SK-N-SH (cell line): ENCODE results near the gene FRMD1. TPM values are rescaled to one million over a fixed set of nuclear protein-coding genes. Genes with fewer than 3 reads are reported as not detected.

Source experiments
- CTCF ChIA-PET: fragments of 300-600, 350-600 bp; formaldehyde crosslinking; extraction: SDS; loops from one replicate; lab custom pipeline; 2021; lab: Yijun Ruan, JAX
- POLR2A ChIA-PET: fragments of 350-600 bp; sonication (Branson Sonifier 250); formaldehyde crosslinking; extraction: SDS; loops from one replicate; lab custom pipeline; 2020; ENCODE audit warnings: antibody characterized with exemption, inconsistent platforms; lab: Yijun Ruan, JAX
- DNase-seq: peaks from one replicate; pipeline ENCODE4 v3.0.0; 2012
- H2AFZ ChIP-seq: fragments of 200-600 bp; sonication (generic); 2 replicates; pipeline ENCODE4 v1.8.1; 2016; ENCODE audit warnings: antibody characterized with exemption, mild to moderate bottlenecking, low read depth
- H3F3A ChIP-seq: fragments of 200-600 bp; sonication (generic); replicated peaks from 2 replicates; pipeline ENCODE3; 2016; ENCODE audit warnings: antibody characterized with exemption, mild to moderate bottlenecking; ENCODE audit not compliant: insufficient read depth
- H3K27ac ChIP-seq, 2 experiments: fragments of 200-500 bp in 1 of 2; fragments of 200-600 bp in 1 of 2; sonication (Bioruptor generic) in 1 of 2; sonication (generic), shearing (Covaris generic) in 1 of 2; 2 replicates each; pipeline versions ENCODE4 v1.5.1 to v1.6.1; 2014 to 2016; ENCODE audit warnings: low read depth in 2 of 2, inconsistent platforms in 1 of 2, low read length in 1 of 2, mild to moderate bottlenecking in 1 of 2, mixed read lengths in 1 of 2
- H3K27me3 ChIP-seq: fragments of 200-600 bp; sonication (generic), shearing (Covaris generic); 2 replicates; pipeline ENCODE4 v1.6.1; 2016; ENCODE audit warnings: mixed run types; ENCODE audit not compliant: insufficient read depth
- H3K36me3 ChIP-seq, 2 experiments: fragments of 200-500 bp in 1 of 2; fragments of 200-600 bp in 1 of 2; sonication (Bioruptor generic) in 1 of 2; sonication (generic) in 1 of 2; replicated peaks in 1 of 2; 2 replicates each; pipeline versions ENCODE3 to v1.5.1; 2014 to 2016; ENCODE audit warnings: low read length in 1 of 2, mild to moderate bottlenecking in 1 of 2; ENCODE audit not compliant: insufficient read depth in 2 of 2, control insufficient read depth in 1 of 2
- H3K4me1 ChIP-seq, 2 experiments: fragments of 200-500 bp in 1 of 2; fragments of 200-600 bp in 1 of 2; sonication (Bioruptor generic) in 1 of 2; sonication (generic), shearing (Covaris generic) in 1 of 2; 2 replicates each; pipeline versions ENCODE4 v1.5.1 to v1.6.1; 2014 to 2016; ENCODE audit warnings: low read depth in 1 of 2, low read length in 1 of 2, mixed run types in 1 of 2; ENCODE audit not compliant: insufficient read depth in 2 of 2, control insufficient read depth in 1 of 2
- H3K4me2 ChIP-seq: fragments of 200-600 bp; sonication (generic), shearing (Covaris generic); 2 replicates; pipeline ENCODE4 v1.6.1; 2017; ENCODE audit warnings: mixed run types
- H3K4me3 ChIP-seq, 2 experiments: fragments of 200-500 bp in 1 of 2; fragments of 200-600 bp in 1 of 2; sonication (Bioruptor generic) in 1 of 2; sonication (generic), shearing (Covaris generic) in 1 of 2; 2 replicates each; pipeline versions ENCODE4 v1.5.1 to v1.8.1; 2014 to 2016; ENCODE audit warnings: low read depth in 2 of 2, inconsistent platforms in 1 of 2, low read length in 1 of 2, mild to moderate bottlenecking in 1 of 2, mixed read lengths in 1 of 2, moderate library complexity in 1 of 2
- H3K79me2 ChIP-seq: fragments of 200-600 bp; sonication (generic); 2 replicates; pipeline ENCODE4 v1.8.1; 2017; ENCODE audit warnings: mild to moderate bottlenecking; ENCODE audit not compliant: insufficient read depth
- H3K9ac ChIP-seq: fragments of 200-600 bp; sonication (generic); 2 replicates; pipeline ENCODE4 v1.6.1; 2017; ENCODE audit warnings: mixed run types
- H3K9me2 ChIP-seq: fragments of 200-600 bp; sonication (generic); 2 replicates; pipeline ENCODE4 v1.6.1; 2017; ENCODE audit warnings: mixed run types
- H3K9me3 ChIP-seq: fragments of 200-600 bp; sonication (generic); 2 replicates; pipeline ENCODE4 v1.6.1; 2017; ENCODE audit warnings: mixed run types, mild to moderate bottlenecking, moderate library complexity
- H4K20me1 ChIP-seq: fragments of 200-600 bp; sonication (generic); 2 replicates; pipeline ENCODE4 v1.6.1; 2017; ENCODE audit warnings: mild to moderate bottlenecking, mixed run types; ENCODE audit not compliant: insufficient read depth
- CHD2 ChIP-seq: fragments of 150-350 bp; IDR thresholded peaks from 2 replicates; pipeline ENCODE4 v1.6.1; 2018; ENCODE audit warnings: low read length; ENCODE audit not compliant: partially characterized antibody
- CTCF ChIP-seq: fragments of 200-600 bp; sonication (generic); IDR thresholded peaks from 2 replicates; pipeline ENCODE4 v1.6.1; 2017; ENCODE audit warnings: antibody characterized with exemption, mild to moderate bottlenecking, moderate library complexity
- ELF1 ChIP-seq: IDR thresholded peaks from 2 replicates; pipeline ENCODE4 v1.4.0; 2012
- EP300 ChIP-seq, 2 experiments: IDR thresholded peaks; 2 replicates each; pipeline versions ENCODE4 v1.4.0 to v1.6.1; 2012; ENCODE audit warnings: borderline replicate concordance in 1 of 2, low read depth in 1 of 2, low read length in 1 of 2
- FOSL2 ChIP-seq: IDR thresholded peaks from 2 replicates; pipeline ENCODE4 v1.4.0; 2012; ENCODE audit warnings: low read depth, mild to moderate bottlenecking, moderate library complexity, borderline replicate concordance
- FOXJ3 ChIP-seq: sonication (generic); formaldehyde crosslinking; IDR thresholded peaks from 2 replicates; pipeline ENCODE4 v1.5.1; 2020; ENCODE audit warnings: mild to moderate bottlenecking, missing genetic modification reagents
- MXI1 ChIP-seq: IDR thresholded peaks from 2 replicates; pipeline ENCODE4 v1.6.1; 2012; ENCODE audit warnings: mild to moderate bottlenecking, low read depth, low read length, improper control_type of control experiment
- NFIC ChIP-seq: IDR thresholded peaks from 2 replicates; pipeline ENCODE4 v1.4.0; 2012; ENCODE audit warnings: borderline replicate concordance
- NRF1 ChIP-seq: IDR thresholded peaks from 2 replicates; pipeline ENCODE4 v1.6.1; 2012; ENCODE audit warnings: low read depth, mild to moderate bottlenecking, low read length
- RAD21 ChIP-seq: IDR thresholded peaks from 2 replicates; pipeline ENCODE4 v1.6.1; 2012; ENCODE audit warnings: mild to moderate bottlenecking, low read length
- RCOR1 ChIP-seq: fragments of 150-350 bp; IDR thresholded peaks from 2 replicates; pipeline ENCODE4 v1.6.1; 2017; ENCODE audit warnings: antibody characterized with exemption, low read length
- RXRA ChIP-seq: IDR thresholded peaks from 2 replicates; pipeline ENCODE4 v1.4.0; 2012; ENCODE audit warnings: low read depth, mild to moderate bottlenecking, borderline replicate concordance
- TAF1 ChIP-seq: IDR thresholded peaks from 2 replicates; pipeline ENCODE4 v1.6.1; 2012; ENCODE audit warnings: low read depth, mild to moderate bottlenecking, low read length, moderate library complexity, borderline replicate concordance
- TCF12 ChIP-seq: IDR thresholded peaks from 2 replicates; pipeline ENCODE4 v1.4.0; 2012
- YY1 ChIP-seq: IDR thresholded peaks from 2 replicates; pipeline ENCODE4 v1.4.0; 2012; ENCODE audit warnings: low read depth, mild to moderate bottlenecking
- WGBS: methylation state at CpG from one replicate; pipeline ENCODE4 v1.1.6; 2017; ENCODE audit warnings: low lambda C conversion rate; 5-methylcytosine and 5-hydroxymethylcytosine counted together
- polyA plus RNA-seq, 3 experiments: library from polyadenylated mRNA; depleted of rRNA; stranded (reverse); fragments of >200 nt; gene quantifications; 2 replicates each; pipeline ENCODE4 v1.2.3, GENCODE V29; 2012
- TF ChIP-seq, protein P1 (sequence below): IDR thresholded peaks from 2 replicates; pipeline ENCODE4 v1.6.1; 2012; ENCODE audit warnings: mild to moderate bottlenecking, low read depth, low read length, moderate library complexity
- TF ChIP-seq, protein P2 (sequence below): IDR thresholded peaks from 2 replicates; pipeline ENCODE4; 2012
- TF ChIP-seq, protein P3 (sequence below): fragments of 150-350 bp; IDR thresholded peaks from 2 replicates; pipeline ENCODE4 v1.6.1; 2017; ENCODE audit warnings: antibody characterized with exemption, low read length, low read depth, borderline replicate concordance

The FRMD1 gene
- polyA plus RNA-seq, 1 of the 3 experiments (the other 2 are of a cell fraction): not detected

DNA sequence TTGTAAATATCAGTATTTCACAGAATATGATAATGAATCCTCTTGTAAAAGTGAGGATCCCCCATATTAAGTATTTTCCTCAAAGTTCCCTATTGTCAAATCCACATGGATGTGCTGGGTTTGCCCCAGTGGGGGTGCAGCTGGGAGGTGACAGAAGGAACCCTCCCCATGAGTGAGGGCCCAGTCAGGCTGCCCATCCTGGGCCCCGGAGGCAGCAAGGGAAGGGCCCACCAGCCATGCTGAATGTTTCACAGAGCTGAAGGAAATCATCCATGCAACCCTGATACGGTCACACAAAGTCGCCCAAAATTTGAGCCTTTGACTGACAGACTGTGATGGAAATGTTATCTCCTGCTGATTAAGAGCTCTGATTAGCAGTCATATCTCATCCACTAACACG is 39.7 kb downstream of the FRMD1 start:
- Histone ChIP-seq H4K20me1 (no peaks in the 10 kb centered on the region), H3K4me3 (no peak overlapping the region), H3K4me1 (peaks cover 6 to 10% of the 10 kb centered on the region in 2 experiments; a peak in 2 of 4 replicates), H3K9me3 (no peaks in the 10 kb centered on the region), H3K9me2 (no peaks in the 10 kb centered on the region), H3K36me3 (no peaks in the 10 kb centered on the region), H3K4me2 (no peak overlapping the region), H2AFZ (no peak overlapping the region), H3K79me2 (no peaks in the 10 kb centered on the region), H3F3A (no peaks in the 10 kb centered on the region), H3K27ac (no peak overlapping the region), H3K27me3 (no peaks in the 10 kb centered on the region), H3K9ac (no peak overlapping the region)
- no peak for TF ChIP-seq FOSL2
- TF ChIP-seq, protein P1, sequence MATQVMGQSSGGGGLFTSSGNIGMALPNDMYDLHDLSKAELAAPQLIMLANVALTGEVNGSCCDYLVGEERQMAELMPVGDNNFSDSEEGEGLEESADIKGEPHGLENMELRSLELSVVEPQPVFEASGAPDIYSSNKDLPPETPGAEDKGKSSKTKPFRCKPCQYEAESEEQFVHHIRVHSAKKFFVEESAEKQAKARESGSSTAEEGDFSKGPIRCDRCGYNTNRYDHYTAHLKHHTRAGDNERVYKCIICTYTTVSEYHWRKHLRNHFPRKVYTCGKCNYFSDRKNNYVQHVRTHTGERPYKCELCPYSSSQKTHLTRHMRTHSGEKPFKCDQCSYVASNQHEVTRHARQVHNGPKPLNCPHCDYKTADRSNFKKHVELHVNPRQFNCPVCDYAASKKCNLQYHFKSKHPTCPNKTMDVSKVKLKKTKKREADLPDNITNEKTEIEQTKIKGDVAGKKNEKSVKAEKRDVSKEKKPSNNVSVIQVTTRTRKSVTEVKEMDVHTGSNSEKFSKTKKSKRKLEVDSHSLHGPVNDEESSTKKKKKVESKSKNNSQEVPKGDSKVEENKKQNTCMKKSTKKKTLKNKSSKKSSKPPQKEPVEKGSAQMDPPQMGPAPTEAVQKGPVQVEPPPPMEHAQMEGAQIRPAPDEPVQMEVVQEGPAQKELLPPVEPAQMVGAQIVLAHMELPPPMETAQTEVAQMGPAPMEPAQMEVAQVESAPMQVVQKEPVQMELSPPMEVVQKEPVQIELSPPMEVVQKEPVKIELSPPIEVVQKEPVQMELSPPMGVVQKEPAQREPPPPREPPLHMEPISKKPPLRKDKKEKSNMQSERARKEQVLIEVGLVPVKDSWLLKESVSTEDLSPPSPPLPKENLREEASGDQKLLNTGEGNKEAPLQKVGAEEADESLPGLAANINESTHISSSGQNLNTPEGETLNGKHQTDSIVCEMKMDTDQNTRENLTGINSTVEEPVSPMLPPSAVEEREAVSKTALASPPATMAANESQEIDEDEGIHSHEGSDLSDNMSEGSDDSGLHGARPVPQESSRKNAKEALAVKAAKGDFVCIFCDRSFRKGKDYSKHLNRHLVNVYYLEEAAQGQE: no peak
- no peak for TF ChIP-seq RAD21
- TF ChIP-seq, protein P2, sequence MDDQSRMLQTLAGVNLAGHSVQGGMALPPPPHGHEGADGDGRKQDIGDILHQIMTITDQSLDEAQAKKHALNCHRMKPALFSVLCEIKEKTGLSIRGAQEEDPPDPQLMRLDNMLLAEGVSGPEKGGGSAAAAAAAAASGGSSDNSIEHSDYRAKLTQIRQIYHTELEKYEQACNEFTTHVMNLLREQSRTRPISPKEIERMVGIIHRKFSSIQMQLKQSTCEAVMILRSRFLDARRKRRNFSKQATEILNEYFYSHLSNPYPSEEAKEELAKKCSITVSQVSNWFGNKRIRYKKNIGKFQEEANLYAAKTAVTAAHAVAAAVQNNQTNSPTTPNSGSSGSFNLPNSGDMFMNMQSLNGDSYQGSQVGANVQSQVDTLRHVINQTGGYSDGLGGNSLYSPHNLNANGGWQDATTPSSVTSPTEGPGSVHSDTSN: no peak
- no peak for TF ChIP-seq TCF12
- no peak for TF ChIP-seq ELF1
- no peak for TF ChIP-seq TAF1
- TF ChIP-seq CHD2: no peak
- no peak for TF ChIP-seq EP300 (IDR thresholded peaks at IDR 0.05; ENCODE audit: borderline replicate concordance in 1 of 2, low read depth in 1 of 2, low read length in 1 of 2)
- no peak for TF ChIP-seq RXRA
- no peak for TF ChIP-seq FOXJ3 (CRISPR knock-in tag)
- no peak for TF ChIP-seq NRF1
- no peak for TF ChIP-seq NFIC
- TF ChIP-seq RCOR1: no peak
- TF ChIP-seq YY1: no peak
- no peak for TF ChIP-seq CTCF
- TF ChIP-seq, protein P3, sequence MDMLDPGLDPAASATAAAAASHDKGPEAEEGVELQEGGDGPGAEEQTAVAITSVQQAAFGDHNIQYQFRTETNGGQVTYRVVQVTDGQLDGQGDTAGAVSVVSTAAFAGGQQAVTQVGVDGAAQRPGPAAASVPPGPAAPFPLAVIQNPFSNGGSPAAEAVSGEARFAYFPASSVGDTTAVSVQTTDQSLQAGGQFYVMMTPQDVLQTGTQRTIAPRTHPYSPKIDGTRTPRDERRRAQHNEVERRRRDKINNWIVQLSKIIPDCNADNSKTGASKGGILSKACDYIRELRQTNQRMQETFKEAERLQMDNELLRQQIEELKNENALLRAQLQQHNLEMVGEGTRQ: no peak
- TF ChIP-seq MXI1: no peak
- CTCF ChIA-PET: no interaction called here
- WGBS: 52% methylated on average over 4 of the region's 4 CpGs
- DNase-seq: no peak
- POLR2A ChIA-PET: no interaction called here
